Hematopoietic multipotent progenitor cell treated with erythropoietin and hydrocortisone succinate and interleukin-3 and kit ligand, for 4 days (in vitro differentiated cells): ENCODE measurements around the gene ZCCHC2.

ENCODE experiments used
- DNase-seq: peaks from one replicate; pipeline ENCODE4 v3.0.0-alpha.2; 2015

ZCCHC2 gene

GRCh38 chr18:62512532-62512931 is 10.3 kb upstream of the ZCCHC2 start:
- DNase-seq = no peak

GRCh38 chr18:62512996-62513395 is 9.8 kb upstream of the ZCCHC2 start:
- no peak for DNase-seq

- no peak for DNase-seq
These were observed 8.3 kb upstream of the ZCCHC2 start for GRCh38 chr18:62514570-62514969.

- DNase-seq = no peak
These were observed 6.6 kb upstream of the ZCCHC2 start for GRCh38 chr18:62516242-62516641.

GRCh38 chr18:62518460-62519375 is 4.1 kb upstream of the ZCCHC2 start:
- no peak for DNase-seq

GRCh38 chr18:62519684-62520083 is 3.1 kb upstream of the ZCCHC2 start:
- no peak for DNase-seq

GRCh38 chr18:62521082-62521481 is 1.7 kb upstream of the ZCCHC2 start:
- DNase-seq = no peak

GRCh38 chr18:62521593-62521992 is 1.2 kb upstream of the ZCCHC2 start:
- peak; percentile 68 for DNase-seq

- DNase-seq = no peak
These were observed 684 bp upstream of the ZCCHC2 start for GRCh38 chr18:62522178-62522503.

GRCh38 chr18:62523255-62523588 is 397 bp downstream of the ZCCHC2 start:
- no peak for DNase-seq

GRCh38 chr18:62523631-62524439 is 1.0 kb downstream of the ZCCHC2 start:
- peak; percentile 71 for DNase-seq

- peak; percentile 76 for DNase-seq
These were observed 1.8 kb downstream of the ZCCHC2 start for GRCh38 chr18:62524440-62525200.

GRCh38 chr18:62525608-62526007 is 2.8 kb downstream of the ZCCHC2 start:
- DNase-seq = peak; percentile 38

GRCh38 chr18:62526098-62527025 is 3.5 kb downstream of the ZCCHC2 start:
- DNase-seq = peak; percentile 95

GRCh38 chr18:62529597-62529996 is 6.8 kb downstream of the ZCCHC2 start:
- DNase-seq = no peak

- no peak for DNase-seq
These were observed 8.3 kb downstream of the ZCCHC2 start for GRCh38 chr18:62531078-62531477.

- DNase-seq = no peak
These were observed 9.1 kb downstream of the ZCCHC2 start for GRCh38 chr18:62531931-62532330.

- no peak for DNase-seq
These were observed 13.2 kb downstream of the ZCCHC2 start for GRCh38 chr18:62536005-62536404.

- DNase-seq = no peak
These were observed 14.4 kb downstream of the ZCCHC2 start for GRCh38 chr18:62537042-62537894.

GRCh38 chr18:62537946-62538345 is 15.1 kb downstream of the ZCCHC2 start:
- no peak for DNase-seq

- no peak for DNase-seq
These were observed 16.1 kb downstream of the ZCCHC2 start for GRCh38 chr18:62538881-62539280.
